Liver (tissue), 9 donors: Measurements from ENCODE around the gene SCN2A. TPM values are rescaled to one million over a fixed set of nuclear protein-coding genes. Genes with fewer than 3 reads are reported as not detected.

ENCODE experiments used
- DNase-seq: peaks from one replicate; pipeline ENCODE4 v3.0.0-alpha.2; 2017; ENCODE audit warnings: low spot score
- H3K27ac ChIP-seq, 2 donors: one replicate each; pipeline ENCODE4 v1.7.0; 2013; ENCODE audit warnings: inconsistent platforms in 2 of 2, low read length in 2 of 2, control low read depth in 1 of 2, low read depth in 1 of 2, mild to moderate bottlenecking in 1 of 2
- H3K27me3 ChIP-seq, 4 donors: one replicate each; pipeline versions ENCODE4 v1.6.1 to v1.7.0; 2013; ENCODE audit warnings: low read length in 3 of 4, inconsistent platforms in 1 of 4, mild to moderate bottlenecking in 1 of 4, moderate library complexity in 1 of 4; ENCODE audit not compliant: control insufficient read depth in 4 of 4, insufficient read depth in 4 of 4
- H3K36me3 ChIP-seq, 4 donors: one replicate each; pipeline versions ENCODE4 v1.6.1 to v1.7.0; 2013; ENCODE audit warnings: low read length in 3 of 4, mild to moderate bottlenecking in 3 of 4, low read depth in 1 of 4, moderate library complexity in 1 of 4; ENCODE audit not compliant: control insufficient read depth in 4 of 4, insufficient read depth in 3 of 4
- H3K4me1 ChIP-seq, 4 donors: one replicate each; pipeline versions ENCODE4 v1.6.1 to v1.7.0; 2013; ENCODE audit warnings: low read length in 3 of 4, mild to moderate bottlenecking in 3 of 4, moderate library complexity in 1 of 4; ENCODE audit not compliant: control insufficient read depth in 4 of 4, insufficient read depth in 4 of 4
- H3K4me3 ChIP-seq, 3 donors: one replicate each; pipeline versions ENCODE4 v1.6.1 to v1.7.0; 2013; ENCODE audit warnings: low read length in 3 of 3, control low read depth in 1 of 3, low read depth in 1 of 3, mild to moderate bottlenecking in 1 of 3
- H3K9ac ChIP-seq, 2 donors: one replicate each; pipeline ENCODE4 v1.7.0; 2013; ENCODE audit warnings: low read length in 2 of 2, mild to moderate bottlenecking in 2 of 2, moderate library complexity in 2 of 2, control low read depth in 1 of 2, low read depth in 1 of 2
- H3K9me3 ChIP-seq, 4 donors: one replicate each; pipeline versions ENCODE4 v1.6.1 to v1.7.0; 2013; ENCODE audit warnings: low read length in 3 of 4; ENCODE audit not compliant: control insufficient read depth in 4 of 4
- EGR1 ChIP-seq, 2 donors: IDR thresholded peaks; 2 replicates each; pipeline ENCODE4 v1.6.1; 2016 to 2018; ENCODE audit warnings: antibody characterized with exemption in 2 of 2, low read depth in 2 of 2
- FOXA1 ChIP-seq: IDR thresholded peaks from 2 replicates; pipeline ENCODE4 v1.6.1; 2016; ENCODE audit warnings: antibody characterized with exemption
- FOXA2 ChIP-seq: IDR thresholded peaks from 2 replicates; pipeline ENCODE4 v1.6.1; 2016; ENCODE audit warnings: antibody characterized with exemption
- GABPA ChIP-seq, 2 donors: IDR thresholded peaks in 1 of 2; conservative IDR thresholded peaks in 1 of 2; 2 replicates each; pipeline ENCODE4 v1.6.1; 2016; ENCODE audit warnings: antibody characterized with exemption in 2 of 2, mild to moderate bottlenecking in 1 of 2, moderate library complexity in 1 of 2
- HNF4A ChIP-seq, 2 donors: conservative IDR thresholded peaks; 2 replicates each; pipeline ENCODE4 v1.6.1; 2016; ENCODE audit warnings: antibody characterized with exemption in 2 of 2, mild to moderate bottlenecking in 2 of 2
- HNF4G ChIP-seq: IDR thresholded peaks from 2 replicates; pipeline ENCODE4 v1.6.1; 2016; ENCODE audit warnings: antibody characterized with exemption
- JUND ChIP-seq, 2 donors: IDR thresholded peaks; 2 replicates each; pipeline ENCODE4 v1.6.1; 2016; ENCODE audit warnings: antibody characterized with exemption in 2 of 2
- NR2F2 ChIP-seq: IDR thresholded peaks from 2 replicates; pipeline ENCODE4 v1.6.1; 2016; ENCODE audit warnings: antibody characterized with exemption
- RAD21 ChIP-seq, 2 donors: IDR thresholded peaks; 2 replicates each; pipeline ENCODE4 v1.6.1; 2016; ENCODE audit warnings: antibody characterized with exemption in 2 of 2, mild to moderate bottlenecking in 2 of 2
- REST ChIP-seq: IDR thresholded peaks from 2 replicates; pipeline ENCODE4 v1.6.1; 2016; ENCODE audit warnings: antibody characterized with exemption, mild to moderate bottlenecking
- RXRA ChIP-seq, 2 donors: IDR thresholded peaks; 2 replicates each; pipeline ENCODE4 v1.6.1; 2017 to 2018; ENCODE audit warnings: antibody characterized with exemption in 2 of 2, mild to moderate bottlenecking in 1 of 2
- SP1 ChIP-seq: IDR thresholded peaks from 2 replicates; pipeline ENCODE4 v1.6.1; 2018; ENCODE audit warnings: antibody characterized with exemption, mild to moderate bottlenecking
- TAF1 ChIP-seq: conservative IDR thresholded peaks from 2 replicates; pipeline ENCODE4 v1.6.1; 2016; ENCODE audit warnings: antibody characterized with exemption, mild to moderate bottlenecking
- YY1 ChIP-seq: IDR thresholded peaks from 2 replicates; pipeline ENCODE4 v1.6.1; 2016; ENCODE audit warnings: antibody characterized with exemption, mild to moderate bottlenecking
- WGBS: extraction: QIAGEN DNeasy Blood & Tissue Kit; methylation state at CpG from one replicate; pipeline ENCODE4 v1.1.7; 2013; 5-methylcytosine and 5-hydroxymethylcytosine counted together
- polyA plus RNA-seq, 2 donors: library from polyadenylated mRNA; stranded (reverse) in 1 of 2; unstranded in 1 of 2; fragments of 200-250 nt in 1 of 2; fragments of >200 nt in 1 of 2; fragmentation: Nextera tagmentation in 1 of 2; extraction: Ambion mirVana in 1 of 2; gene quantifications; one replicate each; pipeline versions ENCODE4 v1.2.1 to v1.2.3, GENCODE V29; 2013 to 2015
- total RNA-seq, 2 donors: library from RNA; depleted of rRNA; stranded (reverse); fragments of >200 nt; gene quantifications; one replicate each; pipeline ENCODE4 v1.2.3, GENCODE V29; 2014
- TF ChIP-seq, protein P1 (sequence below): fragments of 150-350 bp; IDR thresholded peaks from 2 replicates; pipeline ENCODE4 v1.5.1; 2017; ENCODE audit warnings: improper control_type of control experiment, low read depth, low read length; ENCODE audit not compliant: missing input control
- TF ChIP-seq, protein P2 (sequence below): IDR thresholded peaks from 2 replicates; pipeline ENCODE4 v1.6.1; 2016; ENCODE audit warnings: antibody characterized with exemption
- TF ChIP-seq, protein P3 (sequence below): IDR thresholded peaks from 2 replicates; pipeline ENCODE4 v1.6.1; 2016; ENCODE audit warnings: antibody characterized with exemption
- TF ChIP-seq, protein P4 (sequence below): IDR thresholded peaks from 2 replicates; pipeline ENCODE4 v1.6.1; 2016; ENCODE audit warnings: antibody characterized with exemption
- donor health status: healthy.
- donor health status: healthy.
- donor health status: healthy.
- donor health status: healthy.
- donor health status: healthy.

Gene SCN2A
- total and polyA plus RNA-seq, 4 donors, result 0.01 to 0.33 (median 0.05) TPM

- no peak for TF ChIP-seq TAF1
- TF ChIP-seq, protein P1, sequence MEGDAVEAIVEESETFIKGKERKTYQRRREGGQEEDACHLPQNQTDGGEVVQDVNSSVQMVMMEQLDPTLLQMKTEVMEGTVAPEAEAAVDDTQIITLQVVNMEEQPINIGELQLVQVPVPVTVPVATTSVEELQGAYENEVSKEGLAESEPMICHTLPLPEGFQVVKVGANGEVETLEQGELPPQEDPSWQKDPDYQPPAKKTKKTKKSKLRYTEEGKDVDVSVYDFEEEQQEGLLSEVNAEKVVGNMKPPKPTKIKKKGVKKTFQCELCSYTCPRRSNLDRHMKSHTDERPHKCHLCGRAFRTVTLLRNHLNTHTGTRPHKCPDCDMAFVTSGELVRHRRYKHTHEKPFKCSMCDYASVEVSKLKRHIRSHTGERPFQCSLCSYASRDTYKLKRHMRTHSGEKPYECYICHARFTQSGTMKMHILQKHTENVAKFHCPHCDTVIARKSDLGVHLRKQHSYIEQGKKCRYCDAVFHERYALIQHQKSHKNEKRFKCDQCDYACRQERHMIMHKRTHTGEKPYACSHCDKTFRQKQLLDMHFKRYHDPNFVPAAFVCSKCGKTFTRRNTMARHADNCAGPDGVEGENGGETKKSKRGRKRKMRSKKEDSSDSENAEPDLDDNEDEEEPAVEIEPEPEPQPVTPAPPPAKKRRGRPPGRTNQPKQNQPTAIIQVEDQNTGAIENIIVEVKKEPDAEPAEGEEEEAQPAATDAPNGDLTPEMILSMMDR, result no peak
- TF ChIP-seq SP1, result no peak
Measured at GRCh38 chr2:165357758-165358157, 118.5 kb downstream of the SCN2A start (continued).

GRCh38 chr2:165361514-165361913, 122.3 kb downstream of the SCN2A start:
- TF ChIP-seq SP1, result no peak
- no peak for TF ChIP-seq TAF1
- TF ChIP-seq, protein P1, result no peak
- no peak for TF ChIP-seq NR2F2
- TF ChIP-seq, protein P2, sequence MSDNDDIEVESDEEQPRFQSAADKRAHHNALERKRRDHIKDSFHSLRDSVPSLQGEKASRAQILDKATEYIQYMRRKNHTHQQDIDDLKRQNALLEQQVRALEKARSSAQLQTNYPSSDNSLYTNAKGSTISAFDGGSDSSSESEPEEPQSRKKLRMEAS, result no peak
- no peak for TF ChIP-seq RXRA (IDR thresholded peaks at IDR 0.05)
- TF ChIP-seq, protein P3, sequence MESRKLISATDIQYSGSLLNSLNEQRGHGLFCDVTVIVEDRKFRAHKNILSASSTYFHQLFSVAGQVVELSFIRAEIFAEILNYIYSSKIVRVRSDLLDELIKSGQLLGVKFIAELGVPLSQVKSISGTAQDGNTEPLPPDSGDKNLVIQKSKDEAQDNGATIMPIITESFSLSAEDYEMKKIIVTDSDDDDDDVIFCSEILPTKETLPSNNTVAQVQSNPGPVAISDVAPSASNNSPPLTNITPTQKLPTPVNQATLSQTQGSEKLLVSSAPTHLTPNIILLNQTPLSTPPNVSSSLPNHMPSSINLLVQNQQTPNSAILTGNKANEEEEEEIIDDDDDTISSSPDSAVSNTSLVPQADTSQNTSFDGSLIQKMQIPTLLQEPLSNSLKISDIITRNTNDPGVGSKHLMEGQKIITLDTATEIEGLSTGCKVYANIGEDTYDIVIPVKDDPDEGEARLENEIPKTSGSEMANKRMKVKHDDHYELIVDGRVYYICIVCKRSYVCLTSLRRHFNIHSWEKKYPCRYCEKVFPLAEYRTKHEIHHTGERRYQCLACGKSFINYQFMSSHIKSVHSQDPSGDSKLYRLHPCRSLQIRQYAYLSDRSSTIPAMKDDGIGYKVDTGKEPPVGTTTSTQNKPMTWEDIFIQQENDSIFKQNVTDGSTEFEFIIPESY, result no peak
- no peak for TF ChIP-seq HNF4G
- TF ChIP-seq YY1, result no peak
- TF ChIP-seq, protein P4, sequence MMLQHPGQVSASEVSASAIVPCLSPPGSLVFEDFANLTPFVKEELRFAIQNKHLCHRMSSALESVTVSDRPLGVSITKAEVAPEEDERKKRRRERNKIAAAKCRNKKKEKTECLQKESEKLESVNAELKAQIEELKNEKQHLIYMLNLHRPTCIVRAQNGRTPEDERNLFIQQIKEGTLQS, result no peak
- no peak for TF ChIP-seq GABPA (IDR thresholded peaks at IDR 0.05 in 1 of 2, conservative IDR thresholded peaks at IDR 0.05 in 1 of 2)
- no peak for TF ChIP-seq HNF4A (conservative IDR thresholded peaks at IDR 0.05)
- TF ChIP-seq REST, result no peak
- no peak for TF ChIP-seq JUND (IDR thresholded peaks at IDR 0.05)
- no peak for TF ChIP-seq FOXA2
- TF ChIP-seq FOXA1, result no peak
- TF ChIP-seq EGR1 (IDR thresholded peaks at IDR 0.05; ENCODE audit: low read depth in 2 of 2), result no peak
- no peak for TF ChIP-seq RAD21 (IDR thresholded peaks at IDR 0.05)
- H3K9ac ChIP-seq, result no peak overlapping the region
- H3K9me3 ChIP-seq, result no peaks in the 10 kb centered on the region
- DNase-seq, result no peak
- no peak overlapping the region for H3K4me3 ChIP-seq
- H3K4me1 ChIP-seq, result no peaks in the 10 kb centered on the region
- no peaks in the 10 kb centered on the region for H3K36me3 ChIP-seq
- no peak overlapping the region for H3K27ac ChIP-seq
- H3K27me3 ChIP-seq, result no peaks in the 10 kb centered on the region
- 87% methylated on average over 4 of the region's 4 CpGs for WGBS
